DOHH2 (cell line): Measurements from ENCODE around the gene RAB3GAP1.

Experiments used
- CTCF ChIP-seq: fragments of 200-600 bp; sonication (generic); IDR thresholded peaks from one replicate; pipeline ENCODE4 v1.5.1; 2014; ENCODE audit warnings: antibody characterized with exemption, mild to moderate bottlenecking, low read depth, low read length; ENCODE audit not compliant: poor library complexity, severe bottlenecking
- EZH2phosphoT487 ChIP-seq: fragments of 200-600 bp; sonication (generic); IDR thresholded peaks from 2 replicates; pipeline ENCODE4 v1.6.1; 2017; ENCODE audit warnings: borderline replicate concordance, mild to moderate bottlenecking, antibody characterized with exemption, low read length, moderate library complexity, mixed read lengths

- TF ChIP-seq CTCF (no peak), EZH2phosphoT487 (no peak)
Measured at GRCh38 chr2:135023886-135024485, 28.1 kb upstream of the RAB3GAP1 start.
